ENCODE results near the gene HTR4. TPM values are rescaled to one million over a fixed set of nuclear protein-coding genes. Genes with fewer than 3 reads are reported as not detected.

HTR4 gene
- total and polyA plus RNA-seq, 2 donors (not counting 3 experiments of a cell fraction or from before 2014, with no cell fraction given), result not detected

GRCh38 chr5:148565148-148565547 lies 89.2 kb downstream of the HTR4 start:
- Histone ChIP-seq H3K27me3 (ENCODE audit: control insufficient read depth in 2 of 2, insufficient read depth in 2 of 2, low read length in 2 of 2) (peaks cover 0 to 3% of the 10 kb centered on the region in 2 experiments), H3K9me1 (replicated peaks; ENCODE audit: control insufficient read depth, extremely low read depth, insufficient read depth, low read length) (no peaks in the 10 kb centered on the region), H3K79me2 (ENCODE audit: control insufficient read depth, insufficient read depth, low read length) (no peaks in the 10 kb centered on the region), H3K36me3 (ENCODE audit: control insufficient read depth in 2 of 2, extremely low read depth in 1 of 2, insufficient read depth in 2 of 2, low read length in 2 of 2) (no peaks in the 10 kb centered on the region), H3K4me3 (replicated peaks in 1 of 3; ENCODE audit: insufficient read depth in 1 of 3, low read depth in 1 of 3, low read length in 3 of 3) (no peak overlapping the region), H3K27ac (ENCODE audit: insufficient read depth, low read depth, low read length) (no peak overlapping the region), H3K4me2 (ENCODE audit: insufficient read depth, low read length) (no peak overlapping the region), H3K9ac (replicated peaks; ENCODE audit: extremely low read depth, insufficient read depth, low read length) (no peak overlapping the region), H3K9me3 (replicated peaks; ENCODE audit: control insufficient read depth, insufficient read depth, low read length) (no peaks in the 10 kb centered on the region), H3K4me1 (ENCODE audit: control insufficient read depth, extremely low read depth, insufficient read depth, low read length) (no peaks in the 10 kb centered on the region), H4K20me1 (replicated peaks; ENCODE audit: control insufficient read depth, extremely low read depth, insufficient read depth, low read length) (no peaks in the 10 kb centered on the region), H2AFZ (ENCODE audit: low read depth, low read length) (no peak overlapping the region)
- intact Hi-C loops (cut with micrococcal nuclease) (no loop called here), dilution Hi-C loops (cut with MboI; ENCODE audit: extremely low pct_ligation_motif_present, low sequenced_read_pairs) (no loop called here)
- ChIA-PET CTCF (interaction anchor here (0.8 to 1.1 kb wide), 2 partner anchors 8 to 166 kb away, joined by 3 read pairs; no protein-coding TSS in a partner anchor), POLR2A (no interaction called here)
- DNase-seq (ENCODE audit: low read depth, low spot score), result no peak
- BruUV-seq (replicated peaks), result no TSS peak
- TF ChIP-seq EZH2 (IDR thresholded peaks at IDR 0.05; ENCODE audit: borderline replicate concordance, low read depth, low read length, severe bottlenecking), result no peak
- no peak for TF ChIP-seq CTCF (IDR thresholded peaks at IDR 0.05; ENCODE audit: extremely low read depth in 1 of 2, insufficient read depth in 1 of 2, low read depth in 1 of 2, low read length in 2 of 2)
- no peak for TF ChIP-seq MAX (IDR thresholded peaks at IDR 0.05; ENCODE audit: insufficient read depth, insufficient read length)
- no peak for TF ChIP-seq POLR2A (IDR thresholded peaks at IDR 0.05; ENCODE audit: low read depth, low read length)
- no peak for TF ChIP-seq POLR2AphosphoS5 (IDR thresholded peaks at IDR 0.05; ENCODE audit: insufficient read depth, low read depth, low read length)
- no peak for TF ChIP-seq FOS (IDR thresholded peaks at IDR 0.05; ENCODE audit: borderline replicate concordance, insufficient read depth, low read length)
- TF ChIP-seq GATA2 (IDR thresholded peaks at IDR 0.05; ENCODE audit: insufficient read depth, insufficient read length, low read depth, low read length), result no peak
- no peak for TF ChIP-seq MYC (IDR thresholded peaks at IDR 0.05; ENCODE audit: low read depth, low read length)
- TF ChIP-seq JUN (IDR thresholded peaks at IDR 0.05; ENCODE audit: borderline replicate concordance, insufficient read depth, insufficient read length, low read depth), result no peak
- FAIRE-seq, result no peak
